HG02763 (cell line): Measurements from ENCODE around the gene AKAP8L.

ENCODE experiments used
- ATAC-seq: cut with Tn5 transposase; IDR thresholded peaks from one replicate; pipeline ENCODE4 v1.9.1; 2021; ENCODE audit warnings: mild to moderate bottlenecking, moderate library complexity; ENCODE audit not compliant: unreplicated experiment

The AKAP8L gene

GRCh38 chr19:15394426-15394825, 24.4 kb downstream of the AKAP8L start:
- ATAC-seq = no peak

GRCh38 chr19:15393963-15394362, 24.8 kb downstream of the AKAP8L start:
- ATAC-seq = no peak

- no peak for ATAC-seq
Observed at GRCh38 chr19:15390814-15391213, 28.0 kb downstream of the AKAP8L start.

GRCh38 chr19:15381864-15382263, 36.9 kb downstream of the AKAP8L start:
- ATAC-seq = no peak

- no peak for ATAC-seq
Observed at GRCh38 chr19:15381429-15381828, 37.4 kb downstream of the AKAP8L start.

- peak; percentile 14 for ATAC-seq
Observed at GRCh38 chr19:15379999-15380647, 38.7 kb downstream of the AKAP8L start.

GRCh38 chr19:15379083-15379998, 39.4 kb downstream of the AKAP8L start, which contains the start of gene AKAP8:
Gene AKAP8 (minus strand): TSS chr19:15379787. CDS start chr19:15379731, 56 bp downstream.
- ATAC-seq = peak; percentile 89

GRCh38 chr19:15378534-15379082, 40.2 kb downstream of the AKAP8L start:
- ATAC-seq = no peak

GRCh38 chr19:15374796-15375440, 43.9 kb downstream of the AKAP8L start:
- ATAC-seq = no peak

- ATAC-seq = no peak
Observed at GRCh38 chr19:15374105-15374651, 44.6 kb downstream of the AKAP8L start.

- no peak for ATAC-seq
Observed at GRCh38 chr19:15373644-15374043, 45.1 kb downstream of the AKAP8L start.

GRCh38 chr19:15372891-15373301, 45.9 kb downstream of the AKAP8L start:
- no peak for ATAC-seq

- ATAC-seq = no peak
Observed at GRCh38 chr19:15372470-15372869, 46.3 kb downstream of the AKAP8L start.

- no peak for ATAC-seq
Observed at GRCh38 chr19:15371786-15372380, 46.9 kb downstream of the AKAP8L start.

- ATAC-seq = no peak
Observed at GRCh38 chr19:15371119-15371518, 47.7 kb downstream of the AKAP8L start.

GRCh38 chr19:15369594-15369891, 49.2 kb downstream of the AKAP8L start:
- no peak for ATAC-seq

- no peak for ATAC-seq
Observed at GRCh38 chr19:15368798-15369593, 49.8 kb downstream of the AKAP8L start.

GRCh38 chr19:15368051-15368632, 50.6 kb downstream of the AKAP8L start:
- ATAC-seq = no peak

- no peak for ATAC-seq
Observed at GRCh38 chr19:15367439-15367838, 51.3 kb downstream of the AKAP8L start.

GRCh38 chr19:15365264-15365663, 53.5 kb downstream of the AKAP8L start:
- ATAC-seq = no peak
